Measurements from ENCODE around the gene SEMA3G.

SEMA3G gene

GRCh38 chr3:52453496-52454249 lies 8.8 kb upstream of the SEMA3G start, which contains the start of gene TNNC1:
TNNC1 (minus strand) TSS chr3:52454041; CDS start chr3:52454015, 26 bp downstream.
- DNase-seq (ENCODE audit: low read depth): no peak

GRCh38 chr3:52452570-52453221 lies 7.8 kb upstream of the SEMA3G start:
- DNase-seq (ENCODE audit: low read depth): no peak

- no peak for DNase-seq (ENCODE audit: low read depth)
Measured at GRCh38 chr3:52452126-52452525, 7.2 kb upstream of the SEMA3G start.

DNA sequence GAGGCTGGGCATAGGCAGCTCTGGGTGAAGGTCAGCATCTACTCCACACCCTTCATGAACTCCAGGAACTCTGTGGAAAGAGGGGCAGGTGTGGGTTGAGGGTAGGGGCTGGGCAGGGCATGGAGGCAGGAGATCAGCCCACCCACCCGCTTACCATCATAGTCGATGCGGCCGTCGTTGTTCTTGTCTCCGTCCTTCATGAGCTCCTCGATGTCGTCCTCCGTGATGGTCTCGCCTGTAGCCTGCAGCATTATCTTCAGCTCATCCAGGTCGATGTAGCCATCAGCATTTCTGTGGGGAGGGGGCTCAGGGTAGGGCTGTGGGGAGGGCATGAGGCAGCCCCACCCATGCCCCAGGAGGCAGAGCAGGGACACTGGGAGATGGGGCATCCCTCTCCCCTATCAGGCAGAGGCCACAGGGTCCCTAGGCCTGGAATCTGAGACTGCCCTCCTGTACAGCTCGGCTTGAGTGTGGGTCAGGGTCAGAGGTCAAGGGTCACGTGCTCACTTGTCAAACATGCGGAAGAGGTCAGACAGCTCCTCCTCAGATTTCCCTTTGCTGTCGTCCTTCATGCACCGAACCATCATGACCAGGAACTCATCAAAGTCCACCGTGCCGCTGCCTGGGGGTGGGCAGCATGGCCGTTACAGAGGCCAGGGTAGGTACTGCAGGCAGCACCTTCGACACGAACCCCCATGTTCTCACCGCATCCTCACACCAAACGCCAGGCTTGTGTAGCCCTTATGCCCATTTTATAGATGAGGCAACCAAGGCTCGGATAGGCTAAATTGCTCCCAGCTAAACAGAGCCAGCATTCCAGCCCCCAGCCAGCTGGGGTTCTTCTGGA lies 6.6 kb upstream of the SEMA3G start:
- DNase-seq (ENCODE audit: low read depth): no peak

- DNase-seq (ENCODE audit: low read depth): no peak
Measured at GRCh38 chr3:52450489-52451236, 5.8 kb upstream of the SEMA3G start.

DNA sequence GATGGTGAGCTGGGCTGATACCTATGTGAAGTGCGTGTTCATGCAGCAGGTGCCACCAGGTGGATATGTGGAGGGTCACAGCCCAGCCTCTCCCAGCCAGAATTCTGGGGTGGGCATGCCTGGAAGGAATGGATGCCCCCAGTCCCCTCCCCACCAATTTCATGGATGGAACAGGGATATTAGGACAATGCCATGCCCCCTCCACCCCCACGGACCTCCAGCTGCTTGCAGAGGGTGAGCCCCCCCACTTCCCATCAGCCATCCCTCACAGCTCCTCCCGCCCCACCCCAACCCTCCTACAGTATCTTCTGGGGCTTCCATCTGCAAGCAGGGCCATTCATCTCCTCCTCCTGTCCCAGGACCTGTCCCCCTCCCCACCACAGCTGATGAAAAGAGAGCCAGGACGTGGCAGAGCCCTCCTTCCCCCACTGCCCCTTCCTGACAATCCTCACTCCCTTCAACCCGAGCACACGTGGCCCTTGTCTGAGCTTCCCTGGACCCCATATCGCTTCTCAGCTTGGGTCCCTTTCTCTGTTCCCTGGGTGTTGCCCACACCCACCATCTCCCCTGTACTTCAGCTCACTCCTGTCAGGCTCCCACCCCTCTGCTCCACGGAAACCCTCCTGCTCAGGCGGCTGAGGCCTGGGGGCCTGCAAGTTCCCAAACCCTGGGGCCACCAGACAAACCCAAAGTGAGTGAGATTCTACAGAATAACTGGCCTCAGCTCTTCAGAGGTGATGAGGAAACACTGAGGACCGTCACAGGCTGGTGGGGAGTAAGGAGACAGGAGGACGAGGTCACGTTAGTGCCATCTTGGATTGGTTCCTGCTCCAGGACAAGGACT lies 2.8 kb upstream of the SEMA3G start:
- DNase-seq (ENCODE audit: low read depth): no peak

DNA sequence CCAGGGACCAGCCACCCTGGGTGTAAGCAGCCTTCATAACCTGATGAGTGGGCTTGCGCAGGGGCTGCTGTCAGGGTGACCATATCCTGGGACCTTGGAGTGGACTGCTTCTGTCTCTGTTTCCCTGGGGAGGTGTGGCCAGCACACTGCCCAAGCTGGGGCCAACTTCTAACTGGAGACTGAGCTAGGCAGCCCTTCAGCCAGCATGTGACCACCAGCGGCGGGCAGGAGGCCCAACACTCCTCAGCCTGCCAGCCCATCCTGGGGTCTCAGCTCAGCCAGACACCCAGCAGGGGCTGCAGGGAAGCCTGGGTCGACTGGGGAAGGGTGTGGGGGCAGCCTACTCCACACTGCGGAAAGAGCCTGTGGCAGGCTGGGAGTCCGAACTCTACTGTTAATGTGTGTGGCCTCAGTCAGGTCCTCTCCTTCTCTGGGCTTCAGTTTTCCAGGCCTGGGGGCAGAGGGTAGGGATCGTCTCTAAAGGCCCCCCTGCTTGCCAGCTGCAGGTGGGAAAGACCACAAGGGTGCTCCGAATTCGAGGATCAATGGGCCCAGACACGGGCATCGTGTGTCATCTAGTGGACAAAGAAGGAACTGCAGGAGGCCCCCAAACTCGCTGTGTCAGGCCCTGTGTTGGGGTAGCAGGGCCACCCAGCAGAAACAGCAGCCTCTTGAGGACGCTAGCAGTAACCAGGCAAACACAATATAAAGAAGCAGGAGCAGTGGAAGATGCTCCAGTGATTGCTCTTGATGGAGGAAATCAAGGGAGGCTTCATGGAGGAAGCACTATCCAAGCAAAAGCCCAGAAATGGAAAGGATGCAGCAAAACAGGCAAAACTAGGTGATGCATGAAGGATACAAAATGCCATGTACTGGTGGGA lies 2.0 kb upstream of the SEMA3G start:
- peak; percentile 72 for DNase-seq (ENCODE audit: low read depth)

- no peak for DNase-seq (ENCODE audit: low read depth)
Measured at GRCh38 chr3:52446042-52446441, 1.1 kb upstream of the SEMA3G start.

DNA sequence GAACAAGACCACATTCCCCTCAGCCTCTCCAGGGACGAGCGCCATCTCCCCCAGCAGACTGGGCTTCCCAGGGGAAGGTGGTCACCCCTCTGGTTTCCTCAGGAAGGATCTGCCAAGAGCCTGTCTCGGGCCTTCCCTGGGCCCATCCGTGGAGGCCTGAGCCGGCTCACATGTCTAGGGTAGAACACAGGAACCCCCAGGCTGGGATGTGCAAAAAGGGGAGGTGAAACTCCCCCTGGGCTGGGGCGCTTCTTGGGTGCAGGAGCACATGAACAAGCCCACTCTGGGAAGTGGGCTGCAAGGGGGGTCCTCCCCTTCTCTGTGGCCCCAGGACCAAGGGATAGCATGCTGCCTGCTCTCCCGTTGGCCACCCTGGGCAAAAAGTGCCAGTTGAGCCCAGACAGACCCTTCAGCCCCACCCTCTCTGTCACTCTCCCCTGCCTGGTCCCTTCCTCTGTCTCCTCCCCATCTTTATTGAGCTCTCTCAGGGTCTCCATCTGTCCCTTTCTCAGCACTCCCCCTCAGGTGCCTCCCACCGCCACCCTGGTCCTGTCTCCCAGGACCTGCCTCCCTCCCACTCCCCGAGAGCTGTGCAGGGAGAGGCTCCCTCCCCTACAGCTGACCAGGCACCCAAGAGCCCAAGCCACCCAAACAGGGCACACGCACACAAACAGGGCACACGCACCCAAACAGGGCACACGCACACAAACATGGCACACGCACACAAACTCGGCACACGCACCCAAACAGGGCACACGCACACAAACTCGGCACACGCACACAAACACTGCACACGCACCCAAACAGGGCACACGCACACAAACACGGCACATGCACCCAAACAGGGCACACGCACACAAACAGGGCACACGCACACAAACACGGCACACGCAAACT lies 864 bp downstream of the SEMA3G start:
- no peak for DNase-seq (ENCODE audit: low read depth)

GRCh38 chr3:52443268-52443610 lies 1.7 kb downstream of the SEMA3G start:
- no peak for DNase-seq (ENCODE audit: low read depth)

- DNase-seq (ENCODE audit: low read depth): no peak
Measured at GRCh38 chr3:52442409-52443267, 2.3 kb downstream of the SEMA3G start.

- DNase-seq (ENCODE audit: low read depth): no peak
Measured at GRCh38 chr3:52441772-52442332, 3.1 kb downstream of the SEMA3G start.

- no peak for DNase-seq (ENCODE audit: low read depth)
Measured at GRCh38 chr3:52441091-52441771, 3.7 kb downstream of the SEMA3G start.

DNA sequence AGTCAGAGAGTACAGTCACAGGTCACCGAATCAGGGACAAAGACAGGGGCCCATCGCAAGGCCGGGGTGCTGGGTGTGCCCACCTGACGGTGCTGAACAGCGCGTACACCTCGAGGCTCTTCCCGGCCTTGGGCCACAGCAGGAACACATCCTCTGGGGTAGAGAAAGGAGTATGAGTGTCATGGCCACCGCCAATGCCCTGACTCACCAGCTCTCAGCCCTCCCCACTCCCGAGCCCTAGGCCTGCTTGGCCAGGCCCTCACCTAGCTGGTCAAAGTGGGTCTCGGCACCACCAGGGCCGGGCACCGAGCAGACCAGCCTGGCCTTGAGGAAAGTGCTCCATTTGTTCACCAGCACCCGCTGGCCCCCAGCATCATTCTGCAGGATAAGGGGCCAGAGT lies 4.2 kb downstream of the SEMA3G start:
- DNase-seq (ENCODE audit: low read depth): no peak

GRCh38 chr3:52440249-52440551 lies 4.7 kb downstream of the SEMA3G start:
- DNase-seq (ENCODE audit: low read depth): no peak

- DNase-seq (ENCODE audit: low read depth): no peak
Measured at GRCh38 chr3:52439426-52440248, 5.3 kb downstream of the SEMA3G start.

All from ELR (cell line).